ENCODE measurements around the gene TPO.
"Not testable (repeated sequence)": the region's sequence is repeated elsewhere in the genome, so short reads cannot be mapped to it uniquely, and the experiment has no call there.

Gene TPO

DNA sequence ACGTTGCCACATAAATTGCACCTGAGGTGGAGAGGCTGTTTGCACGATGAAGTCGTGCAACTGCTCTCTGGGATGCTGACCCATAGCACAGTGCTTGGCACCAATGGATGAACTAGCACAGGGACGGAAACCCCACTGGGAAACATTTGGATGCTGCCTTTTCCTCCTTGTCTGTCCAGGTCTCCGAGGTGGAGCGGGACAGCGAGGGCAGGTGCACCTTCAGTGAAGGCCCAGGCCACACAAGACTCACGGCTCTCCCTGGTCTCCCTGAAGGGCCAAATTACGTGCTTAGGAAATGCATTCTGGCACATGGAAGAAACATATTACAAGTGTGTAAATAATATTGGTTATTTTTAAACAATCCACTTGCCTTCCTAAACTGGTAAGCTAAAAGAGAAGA lies 70.3 kb downstream of the TPO start:
- DNase-seq (ENCODE audit: low spot score in 2 of 2) (peak in 1 of 2 donors; percentile 10), ATAC-seq (replicated peaks; ENCODE audit: extremely low read depth, poor library complexity, severe bottlenecking) (no peak)
- Mint-ChIP-seq H3K27me3 (no peaks in the 10 kb centered on the region), H3K36me3 (ENCODE audit: insufficient read depth) (no peaks in the 10 kb centered on the region), H3K27ac (ENCODE audit: low read depth) (no peak overlapping the region), H3K4me3 (no peak overlapping the region), H3K9me3 (no peaks in the 10 kb centered on the region), H3K4me1 (no peaks in the 10 kb centered on the region)

DNA sequence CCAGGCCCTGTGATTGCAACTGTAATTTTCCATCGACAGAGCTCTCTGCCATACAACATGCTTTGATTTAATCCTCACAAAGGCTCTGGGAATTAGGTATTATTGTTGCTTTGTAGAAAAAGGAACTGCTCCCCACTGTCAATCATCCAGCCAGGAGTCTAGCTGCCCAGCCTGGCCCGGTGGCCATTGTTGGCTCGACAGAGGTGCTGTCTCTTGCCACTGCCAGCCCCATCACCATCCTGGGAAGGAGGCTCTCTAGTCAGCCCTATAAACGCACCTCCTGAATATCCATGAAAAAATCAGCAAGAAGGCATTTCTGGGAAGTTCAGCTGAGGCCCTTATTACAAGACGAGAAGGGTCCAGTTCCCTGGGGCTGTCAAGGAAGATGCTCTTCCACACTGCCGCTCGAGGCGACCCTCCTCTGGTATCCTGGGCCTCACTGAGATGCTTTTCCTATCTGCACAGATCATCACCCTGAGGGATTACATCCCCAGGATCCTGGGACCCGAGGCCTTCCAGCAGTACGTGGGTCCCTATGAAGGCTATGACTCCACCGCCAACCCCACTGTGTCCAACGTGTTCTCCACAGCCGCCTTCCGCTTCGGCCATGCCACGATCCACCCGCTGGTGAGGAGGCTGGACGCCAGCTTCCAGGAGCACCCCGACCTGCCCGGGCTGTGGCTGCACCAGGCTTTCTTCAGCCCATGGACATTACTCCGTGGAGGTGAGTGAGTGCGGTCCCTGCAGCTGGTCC lies 71.0 kb downstream of the TPO start:
- no peak overlapping the region for H3K4me3 Mint-ChIP-seq
- H3K27me3 Mint-ChIP-seq = no peaks in the 10 kb centered on the region
- H3K27ac Mint-ChIP-seq (ENCODE audit: low read depth) = no peak overlapping the region
- no peaks in the 10 kb centered on the region for H3K4me1 Mint-ChIP-seq
- peak in 1 of 2 donors; percentile 9 for DNase-seq (ENCODE audit: low spot score in 2 of 2)
- H3K9me3 Mint-ChIP-seq = peaks cover 1% of the 10 kb centered on the region
- no peak for ATAC-seq (replicated peaks; ENCODE audit: extremely low read depth, poor library complexity, severe bottlenecking)
- H3K36me3 Mint-ChIP-seq (ENCODE audit: insufficient read depth) = no peaks in the 10 kb centered on the region

DNA sequence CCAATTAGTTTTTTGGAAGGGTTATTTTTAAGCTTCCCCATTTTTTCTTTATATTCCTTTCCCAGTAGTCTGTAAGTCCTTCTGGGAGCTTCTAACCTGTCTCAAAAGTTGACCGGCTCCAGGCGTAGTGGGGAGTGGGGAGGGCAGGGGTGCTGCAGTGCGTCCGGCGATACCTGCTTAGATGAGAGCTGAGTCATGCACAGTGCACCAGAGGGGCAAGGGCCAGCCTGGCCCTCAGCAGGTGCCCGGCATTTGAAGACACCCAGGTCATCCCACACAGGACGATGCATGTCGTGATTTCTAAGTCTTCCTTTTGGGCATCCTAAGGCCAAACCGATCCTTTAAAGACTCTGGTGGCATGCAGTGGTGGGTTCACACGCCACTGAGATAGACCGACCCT lies 73.4 kb downstream of the TPO start:
- H3K9me3 Mint-ChIP-seq = peaks cover 4% of the 10 kb centered on the region
- H3K27ac Mint-ChIP-seq (ENCODE audit: low read depth) = no peak overlapping the region
- H3K27me3 Mint-ChIP-seq = no peaks in the 10 kb centered on the region
- no peaks in the 10 kb centered on the region for H3K4me1 Mint-ChIP-seq
- DNase-seq (ENCODE audit: low spot score in 2 of 2) (peak in 1 of 2 donors; percentile 10), ATAC-seq (replicated peaks; ENCODE audit: extremely low read depth, poor library complexity, severe bottlenecking) (no peak)
- no peak overlapping the region for H3K4me3 Mint-ChIP-seq
- H3K36me3 Mint-ChIP-seq (ENCODE audit: insufficient read depth) = no peaks in the 10 kb centered on the region

DNA sequence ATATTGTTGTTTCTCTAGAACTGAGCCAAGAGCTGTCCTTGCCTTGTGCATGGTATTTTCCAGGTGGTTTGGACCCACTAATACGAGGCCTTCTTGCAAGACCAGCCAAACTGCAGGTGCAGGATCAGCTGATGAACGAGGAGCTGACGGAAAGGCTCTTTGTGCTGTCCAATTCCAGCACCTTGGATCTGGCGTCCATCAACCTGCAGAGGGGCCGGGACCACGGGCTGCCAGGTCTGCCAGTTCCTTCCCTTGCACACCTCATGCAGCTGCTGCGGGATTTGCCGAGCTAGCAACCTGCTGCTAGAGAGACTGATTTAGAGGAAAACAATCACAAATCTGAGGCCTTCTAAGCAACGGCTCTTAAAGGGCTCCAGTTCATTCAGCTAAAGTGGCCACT lies 74.5 kb downstream of the TPO start:
- H3K9me3 Mint-ChIP-seq = peaks cover 4% of the 10 kb centered on the region
- H3K27me3 Mint-ChIP-seq = no peaks in the 10 kb centered on the region
- ATAC-seq (replicated peaks; ENCODE audit: extremely low read depth, poor library complexity, severe bottlenecking) = no peak
- H3K4me3 Mint-ChIP-seq = no peak overlapping the region
- no peaks in the 10 kb centered on the region for H3K36me3 Mint-ChIP-seq (ENCODE audit: insufficient read depth)
- DNase-seq (ENCODE audit: low spot score in 2 of 2) = peak in 1 of 2 donors; percentile 2
- no peak overlapping the region for H3K27ac Mint-ChIP-seq (ENCODE audit: low read depth)
- no peaks in the 10 kb centered on the region for H3K4me1 Mint-ChIP-seq

DNA sequence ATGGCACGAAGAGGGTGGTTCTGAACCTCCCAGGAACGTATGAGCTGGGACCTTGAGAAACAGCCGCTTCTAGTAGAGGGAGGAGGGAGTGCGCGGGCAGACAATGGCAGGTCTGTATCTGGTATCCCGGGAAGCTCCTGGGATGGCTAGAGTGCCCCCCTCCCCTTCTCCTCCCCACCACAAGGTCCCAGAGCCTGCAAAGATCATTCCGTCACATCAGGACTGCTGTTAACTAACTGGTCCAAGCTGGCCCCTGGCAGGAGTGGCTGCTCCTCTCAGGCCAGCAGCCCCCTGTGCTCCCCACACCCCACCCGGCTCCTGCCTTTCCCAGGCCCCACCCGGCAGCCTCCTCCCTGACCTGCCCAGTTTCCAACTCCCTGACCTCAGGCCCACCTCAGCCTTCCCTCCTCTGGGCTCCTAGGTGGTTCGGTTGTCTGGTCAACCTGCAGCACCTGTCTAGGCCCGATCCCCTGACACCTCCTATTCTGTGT lies 75.0 kb downstream of the TPO start:
- ATAC-seq (replicated peaks; ENCODE audit: extremely low read depth, poor library complexity, severe bottlenecking) (no peak), DNase-seq (ENCODE audit: low spot score in 2 of 2) (no peak)
- Mint-ChIP-seq H3K27me3 (no peaks in the 10 kb centered on the region), H3K9me3 (peaks cover 4% of the 10 kb centered on the region), H3K36me3 (ENCODE audit: insufficient read depth) (no peaks in the 10 kb centered on the region), H3K4me1 (no peaks in the 10 kb centered on the region), H3K27ac (ENCODE audit: low read depth) (no peak overlapping the region), H3K4me3 (no peak overlapping the region)

DNA sequence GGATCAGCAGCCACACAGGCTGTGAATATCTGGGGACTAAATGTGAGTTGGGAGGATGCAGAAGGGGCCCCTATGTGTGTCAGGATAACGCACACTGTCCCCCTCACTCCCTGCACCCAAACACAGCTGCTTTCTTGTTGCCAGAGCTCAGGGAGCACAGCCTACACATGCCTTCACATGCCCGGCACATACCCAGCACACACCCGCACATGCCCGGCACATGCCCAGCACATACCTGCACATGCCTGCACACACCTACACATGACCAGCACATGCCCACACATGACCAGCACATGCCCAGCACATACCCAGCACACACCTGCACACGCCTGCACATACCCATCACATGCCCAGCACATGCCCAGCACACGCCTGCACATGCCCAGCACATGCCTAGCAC lies 75.6 kb downstream of the TPO start:
- Mint-ChIP-seq H3K4me1 (no peaks in the 10 kb centered on the region), H3K36me3 (ENCODE audit: insufficient read depth) (no peaks in the 10 kb centered on the region), H3K27me3 (no peaks in the 10 kb centered on the region), H3K4me3 (no peak overlapping the region), H3K27ac (ENCODE audit: low read depth) (no peak overlapping the region), H3K9me3 (peaks cover 4% of the 10 kb centered on the region)
- no peak for DNase-seq (ENCODE audit: low spot score in 2 of 2)
- no peak for ATAC-seq (replicated peaks; ENCODE audit: extremely low read depth, poor library complexity, severe bottlenecking)

DNA sequence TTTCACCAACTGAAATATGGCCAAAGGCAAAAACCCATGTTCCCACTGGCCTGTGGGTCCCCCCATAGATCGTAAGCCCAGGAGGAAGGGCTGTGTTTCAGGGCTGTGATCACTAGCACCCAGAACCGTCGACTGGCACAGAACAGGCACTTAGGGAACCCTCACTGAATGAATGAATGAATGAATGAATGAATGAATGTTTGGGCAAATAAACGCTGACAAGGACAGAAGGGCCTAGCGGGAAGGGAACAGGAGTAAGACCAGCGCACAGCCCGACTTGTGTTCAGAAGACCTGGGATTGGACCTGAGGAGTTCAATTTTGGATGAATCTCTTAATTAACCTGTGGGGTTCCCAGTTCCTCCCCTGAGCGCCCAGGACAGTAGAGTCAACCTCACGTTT lies 76.2 kb downstream of the TPO start:
- H3K4me1 Mint-ChIP-seq = no peaks in the 10 kb centered on the region

DNA sequence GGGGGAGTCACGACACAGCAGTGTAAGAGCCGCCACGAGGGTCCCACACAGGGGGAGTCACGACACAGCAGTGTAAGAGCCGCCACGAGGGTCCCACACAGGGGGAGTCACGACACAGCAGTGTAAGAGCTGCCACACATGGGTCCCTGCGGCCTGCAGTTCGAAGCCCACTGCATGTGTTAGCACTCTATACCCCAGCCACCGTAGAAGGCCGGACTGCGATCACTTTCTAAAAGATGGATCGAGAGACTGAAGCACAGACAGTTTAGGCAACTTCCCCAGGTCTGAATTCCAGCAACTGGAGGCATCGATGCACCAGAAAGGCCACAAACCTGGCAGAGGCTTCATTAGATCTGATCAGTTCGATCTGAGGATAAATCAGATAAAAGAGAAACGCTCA lies 77.1 kb downstream of the TPO start:
- not testable (repeated sequence) for ATAC-seq (replicated peaks; ENCODE audit: extremely low read depth, poor library complexity, severe bottlenecking); H3K9me3 Mint-ChIP-seq; H3K27me3 Mint-ChIP-seq; H3K4me3 Mint-ChIP-seq; H3K36me3 Mint-ChIP-seq (ENCODE audit: insufficient read depth); H3K27ac Mint-ChIP-seq (ENCODE audit: low read depth); DNase-seq (ENCODE audit: low spot score in 2 of 2); H3K4me1 Mint-ChIP-seq

More for the DNA sequence above, 76.2 kb downstream of the TPO start:
- ATAC-seq (replicated peaks; ENCODE audit: extremely low read depth, poor library complexity, severe bottlenecking) = no peak
- Mint-ChIP-seq H3K9me3 (peaks cover 4% of the 10 kb centered on the region), H3K36me3 (ENCODE audit: insufficient read depth) (no peaks in the 10 kb centered on the region), H3K27ac (ENCODE audit: low read depth) (no peak overlapping the region), H3K27me3 (no peaks in the 10 kb centered on the region), H3K4me3 (no peak overlapping the region)
- DNase-seq (ENCODE audit: low spot score in 2 of 2) = peak in 1 of 2 donors; percentile 2

DNA sequence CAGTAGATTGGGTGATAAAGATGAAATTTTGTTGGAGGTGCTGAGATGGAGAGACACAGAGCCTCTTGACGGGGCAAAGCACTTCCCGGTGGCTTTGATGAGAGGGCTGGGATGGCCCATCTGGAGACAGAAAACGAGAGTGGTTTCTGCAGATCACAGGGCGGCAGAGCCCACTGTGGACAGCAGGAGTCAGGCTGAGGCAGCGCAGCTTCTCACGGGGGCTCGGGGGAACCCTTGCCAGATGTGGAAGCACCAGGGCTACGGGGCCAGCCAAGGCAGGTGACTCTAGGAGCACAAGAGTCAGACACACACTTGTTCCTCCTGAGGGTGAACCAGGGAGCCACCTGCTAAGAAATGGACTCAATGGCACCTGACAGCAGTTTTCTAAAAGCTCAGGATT lies 78.5 kb downstream of the TPO start:
- H3K27ac Mint-ChIP-seq (ENCODE audit: low read depth) = no peak overlapping the region
- DNase-seq (ENCODE audit: low spot score in 2 of 2) (no peak), ATAC-seq (replicated peaks; ENCODE audit: extremely low read depth, poor library complexity, severe bottlenecking) (no peak)
- no peak overlapping the region for H3K4me3 Mint-ChIP-seq
- H3K27me3 Mint-ChIP-seq = no peaks in the 10 kb centered on the region
- H3K4me1 Mint-ChIP-seq = no peaks in the 10 kb centered on the region
- peaks cover 4% of the 10 kb centered on the region for H3K9me3 Mint-ChIP-seq
- no peaks in the 10 kb centered on the region for H3K36me3 Mint-ChIP-seq (ENCODE audit: insufficient read depth)

DNA sequence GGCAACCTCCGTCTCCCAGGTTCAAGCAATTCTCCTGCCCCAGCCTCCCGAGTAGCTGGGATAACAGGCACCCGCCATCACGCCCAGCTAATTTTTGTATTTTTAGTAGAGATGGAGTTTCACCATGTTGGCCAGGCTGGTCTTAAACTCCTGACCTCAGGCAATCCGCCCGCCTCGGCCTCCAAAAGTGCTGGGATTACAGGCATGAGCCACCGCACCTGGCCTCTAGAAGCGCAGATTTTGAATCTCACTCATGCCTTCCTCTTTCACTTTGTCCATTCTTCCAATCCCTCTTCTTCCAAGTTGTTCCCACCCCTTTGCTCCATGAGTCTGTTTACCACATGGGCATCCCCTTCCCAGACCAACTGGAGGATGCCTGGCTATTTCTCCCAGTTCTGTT lies 79.0 kb downstream of the TPO start:
- not testable (repeated sequence) for H3K27me3 Mint-ChIP-seq; H3K9me3 Mint-ChIP-seq; H3K4me1 Mint-ChIP-seq; ATAC-seq (replicated peaks; ENCODE audit: extremely low read depth, poor library complexity, severe bottlenecking); DNase-seq (ENCODE audit: low spot score in 2 of 2); H3K4me3 Mint-ChIP-seq; H3K27ac Mint-ChIP-seq (ENCODE audit: low read depth); H3K36me3 Mint-ChIP-seq (ENCODE audit: insufficient read depth)

DNA sequence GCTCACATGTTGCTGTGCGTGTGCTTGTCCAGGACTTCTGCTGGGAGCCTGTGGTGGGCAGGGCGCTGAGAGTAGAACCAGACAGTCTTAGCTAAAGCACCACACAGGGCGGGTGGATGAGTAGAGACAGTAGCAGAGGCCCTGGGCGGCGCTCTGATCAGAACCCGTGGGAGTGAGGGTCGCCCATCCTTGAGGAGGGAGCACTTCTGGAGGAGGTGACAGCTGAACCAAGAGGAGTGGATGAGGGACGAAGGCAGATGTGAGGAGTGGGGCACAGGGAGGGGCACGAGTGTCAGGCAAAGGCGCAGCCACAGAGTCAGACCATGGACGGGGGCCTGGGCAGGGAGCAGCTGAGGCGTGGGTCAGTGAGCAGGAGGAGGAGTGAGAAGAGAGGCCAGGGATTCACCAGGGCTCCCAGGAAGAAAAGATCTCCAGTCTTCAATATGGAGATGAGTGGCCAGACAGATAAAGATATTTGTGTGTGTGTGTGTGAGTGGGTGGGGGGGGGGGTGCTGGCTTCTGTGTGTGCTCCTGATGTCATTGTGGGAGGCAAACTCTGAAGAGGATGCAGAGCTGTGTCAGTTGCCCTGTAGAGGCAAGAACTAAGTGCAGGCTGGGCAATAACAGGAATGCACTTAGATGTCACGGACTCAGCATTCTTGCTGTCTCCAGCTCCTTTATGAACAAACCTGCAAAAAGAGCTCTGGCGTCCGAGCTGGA lies 79.6 kb downstream of the TPO start:
- no peaks in the 10 kb centered on the region for H3K27me3 Mint-ChIP-seq
- H3K4me1 Mint-ChIP-seq = no peaks in the 10 kb centered on the region
- ATAC-seq (replicated peaks; ENCODE audit: extremely low read depth, poor library complexity, severe bottlenecking) = no peak
- H3K9me3 Mint-ChIP-seq = peaks cover 4% of the 10 kb centered on the region
- H3K4me3 Mint-ChIP-seq = no peak overlapping the region
- DNase-seq (ENCODE audit: low spot score in 2 of 2) = no peak
- H3K27ac Mint-ChIP-seq (ENCODE audit: low read depth) = no peak overlapping the region
- H3K36me3 Mint-ChIP-seq (ENCODE audit: insufficient read depth) = no peaks in the 10 kb centered on the region

DNA sequence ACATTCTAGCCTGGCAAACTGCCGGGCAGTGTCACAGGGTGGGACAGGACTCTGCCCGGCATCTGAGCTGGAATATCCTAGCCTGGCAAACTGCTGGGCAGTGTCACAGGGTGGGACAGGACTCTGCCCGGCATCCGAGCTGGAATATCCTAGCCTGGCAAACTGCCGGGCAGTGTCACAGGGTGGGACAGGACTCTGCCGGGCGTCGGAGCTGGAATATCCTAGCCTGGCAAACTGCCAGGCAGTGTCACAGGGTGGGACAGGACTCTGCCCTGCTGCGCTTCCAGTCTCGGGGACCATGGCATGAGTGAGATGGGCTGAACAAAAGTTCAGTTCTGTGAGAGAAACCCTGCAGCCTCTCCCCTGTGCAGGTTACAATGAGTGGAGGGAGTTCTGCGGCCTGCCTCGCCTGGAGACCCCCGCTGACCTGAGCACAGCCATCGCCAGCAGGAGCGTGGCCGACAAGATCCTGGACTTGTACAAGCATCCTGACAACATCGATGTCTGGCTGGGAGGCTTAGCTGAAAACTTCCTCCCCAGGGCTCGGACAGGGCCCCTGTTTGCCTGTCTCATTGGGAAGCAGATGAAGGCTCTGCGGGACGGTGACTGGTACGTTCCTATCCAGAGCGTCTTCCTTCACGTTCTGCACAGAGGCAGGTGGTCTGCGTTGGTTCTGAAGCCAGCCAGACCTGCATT lies 80.3 kb downstream of the TPO start:
- Mint-ChIP-seq H3K4me3 (no peak overlapping the region), H3K4me1 (no peaks in the 10 kb centered on the region)
- no peak for ATAC-seq (replicated peaks; ENCODE audit: extremely low read depth, poor library complexity, severe bottlenecking)

More for the DNA sequence above, 80.3 kb downstream of the TPO start:
- H3K9me3 Mint-ChIP-seq = peaks cover 4% of the 10 kb centered on the region
- H3K27me3 Mint-ChIP-seq = no peaks in the 10 kb centered on the region
- no peaks in the 10 kb centered on the region for H3K36me3 Mint-ChIP-seq (ENCODE audit: insufficient read depth)
- no peak for DNase-seq (ENCODE audit: low spot score in 2 of 2)
- H3K27ac Mint-ChIP-seq (ENCODE audit: low read depth) = no peak overlapping the region

Data from central memory CD8-positive, alpha-beta T cell (primary cell).